Calu3 (cell line): ENCODE data around the gene LARGE1. TPM values are rescaled to one million over a fixed set of nuclear protein-coding genes. Genes with fewer than 3 reads are reported as not detected.

Experiments
- BruUV-seq: library from RNA; stranded (reverse); fragments of 400-500 nt; replicated peaks from 2 replicates; lab custom pipeline; 2021; lab: Mats Ljungman, UMichigan
- CTCF ChIA-PET: fragments of 300-600 bp; sonication (Branson Sonifier 250); formaldehyde crosslinking; loops from one replicate; lab custom pipeline; 2022; ENCODE audit warnings: antibody characterized with exemption; lab: Charles Lee
- DNase-seq: peaks from one replicate; pipeline ENCODE4 v3.0.0; 2022
- H3K27ac Mint-ChIP-seq: one replicate; pipeline ENCODE4 v1.8.0; 2022; ENCODE audit warnings: mixed read lengths; ENCODE audit not compliant: unreplicated experiment
- H3K27me3 Mint-ChIP-seq: one replicate; pipeline ENCODE4 v1.8.0; 2022; ENCODE audit warnings: mixed read lengths; ENCODE audit not compliant: unreplicated experiment
- H3K36me3 Mint-ChIP-seq: one replicate; pipeline ENCODE4 v1.8.0; 2022; ENCODE audit warnings: mild to moderate bottlenecking, moderate library complexity, mixed read lengths; ENCODE audit not compliant: insufficient read depth, unreplicated experiment
- H3K4me1 Mint-ChIP-seq: one replicate; pipeline ENCODE4 v1.8.0; 2022; ENCODE audit warnings: mild to moderate bottlenecking, low read depth, mixed read lengths; ENCODE audit not compliant: unreplicated experiment
- H3K4me3 Mint-ChIP-seq: one replicate; pipeline ENCODE4 v1.8.0; 2022; ENCODE audit warnings: mild to moderate bottlenecking, low read depth, moderate library complexity, mixed read lengths; ENCODE audit not compliant: unreplicated experiment
- H3K9me3 Mint-ChIP-seq: one replicate; pipeline ENCODE4 v1.8.0; 2022; ENCODE audit warnings: low read depth, mixed read lengths; ENCODE audit not compliant: unreplicated experiment
- intact Hi-C: fragments of 100-400 bp; cut with micrococcal nuclease; formaldehyde crosslinking; loops from one replicate; pipeline ENCODE4 v1.10.0; 2022; ENCODE audit not compliant: unreplicated experiment
- total RNA-seq: library from RNA; stranded (reverse); gene quantifications from 2 replicates; pipeline ENCODE4 v1.2.3, GENCODE V29; 2022
- TF ChIP-seq, protein P1 (sequence below): fragments of 200-600 bp; IDR thresholded peaks from one replicate; pipeline ENCODE4 v1.8.0; 2022; ENCODE audit warnings: antibody characterized with exemption; ENCODE audit not compliant: unreplicated experiment

The LARGE1 gene
- total RNA-seq, 1 experiment from 2014 or later, result 11.6 TPM

DNA sequence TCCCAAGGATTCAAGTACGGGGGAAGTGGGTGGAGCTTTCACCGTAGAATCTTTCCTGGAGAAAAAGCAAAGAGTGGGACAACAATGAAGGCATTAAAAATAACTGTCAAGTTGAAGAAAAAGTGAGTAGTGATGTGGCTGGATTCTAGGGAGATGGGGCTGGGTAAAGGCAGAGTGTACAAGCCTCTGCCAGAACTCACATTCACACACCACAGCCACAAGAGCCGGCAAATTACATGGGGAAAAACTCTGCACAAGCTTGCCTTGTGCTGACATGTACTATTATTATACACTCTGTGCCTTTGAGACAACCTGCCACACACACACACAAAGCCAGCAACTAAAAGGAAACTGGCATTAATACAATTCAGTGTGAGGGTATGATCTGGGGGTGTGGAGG is 182.6 kb downstream of the LARGE1 start:
- CTCF ChIA-PET, result interaction anchor here (0.5 kb wide), 1 partner anchor 1585 kb away, joined by 4 read pairs; no protein-coding TSS in a partner anchor
- Mint-ChIP-seq H3K27me3 (no peaks in the 10 kb centered on the region), H3K9me3 (peaks cover 10% of the 10 kb centered on the region), H3K4me1 (no peaks in the 10 kb centered on the region), H3K36me3 (no peaks in the 10 kb centered on the region), H3K4me3 (no peak overlapping the region), H3K27ac (no peak overlapping the region)
- TF ChIP-seq, protein P1, sequence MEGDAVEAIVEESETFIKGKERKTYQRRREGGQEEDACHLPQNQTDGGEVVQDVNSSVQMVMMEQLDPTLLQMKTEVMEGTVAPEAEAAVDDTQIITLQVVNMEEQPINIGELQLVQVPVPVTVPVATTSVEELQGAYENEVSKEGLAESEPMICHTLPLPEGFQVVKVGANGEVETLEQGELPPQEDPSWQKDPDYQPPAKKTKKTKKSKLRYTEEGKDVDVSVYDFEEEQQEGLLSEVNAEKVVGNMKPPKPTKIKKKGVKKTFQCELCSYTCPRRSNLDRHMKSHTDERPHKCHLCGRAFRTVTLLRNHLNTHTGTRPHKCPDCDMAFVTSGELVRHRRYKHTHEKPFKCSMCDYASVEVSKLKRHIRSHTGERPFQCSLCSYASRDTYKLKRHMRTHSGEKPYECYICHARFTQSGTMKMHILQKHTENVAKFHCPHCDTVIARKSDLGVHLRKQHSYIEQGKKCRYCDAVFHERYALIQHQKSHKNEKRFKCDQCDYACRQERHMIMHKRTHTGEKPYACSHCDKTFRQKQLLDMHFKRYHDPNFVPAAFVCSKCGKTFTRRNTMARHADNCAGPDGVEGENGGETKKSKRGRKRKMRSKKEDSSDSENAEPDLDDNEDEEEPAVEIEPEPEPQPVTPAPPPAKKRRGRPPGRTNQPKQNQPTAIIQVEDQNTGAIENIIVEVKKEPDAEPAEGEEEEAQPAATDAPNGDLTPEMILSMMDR, result no peak
- no peak for DNase-seq
- intact Hi-C loops, result no loop called here
- BruUV-seq, result no TSS peak

DNA sequence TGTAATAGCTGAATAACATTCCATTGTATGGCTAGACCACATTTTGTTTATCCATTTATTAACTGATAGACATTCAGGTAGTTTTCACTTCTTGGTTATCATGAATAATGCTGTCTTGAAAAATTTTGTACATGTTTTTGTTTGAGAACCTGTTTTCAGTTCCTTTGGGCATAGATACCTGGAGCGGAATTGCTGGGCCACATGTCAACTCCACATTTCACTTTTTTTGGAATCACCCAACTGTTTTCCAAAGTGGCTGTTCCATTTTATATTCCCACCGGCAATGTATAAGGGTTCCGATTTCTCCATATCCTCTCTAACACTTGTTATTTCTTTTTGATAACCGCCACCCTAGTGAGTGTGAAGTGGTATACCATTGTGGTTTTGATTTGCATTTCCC is 184.3 kb downstream of the LARGE1 start:
- no peak overlapping the region for H3K27ac Mint-ChIP-seq
- H3K4me3 Mint-ChIP-seq, result no peak overlapping the region
- H3K36me3 Mint-ChIP-seq, result no peaks in the 10 kb centered on the region
- intact Hi-C loops, result no loop called here
- no TSS peak for BruUV-seq
- TF ChIP-seq, protein P1, result no peak
- H3K4me1 Mint-ChIP-seq, result no peaks in the 10 kb centered on the region
- H3K27me3 Mint-ChIP-seq, result no peaks in the 10 kb centered on the region
- peaks cover 13% of the 10 kb centered on the region for H3K9me3 Mint-ChIP-seq
- DNase-seq, result no peak
- CTCF ChIA-PET, result no interaction called here

DNA sequence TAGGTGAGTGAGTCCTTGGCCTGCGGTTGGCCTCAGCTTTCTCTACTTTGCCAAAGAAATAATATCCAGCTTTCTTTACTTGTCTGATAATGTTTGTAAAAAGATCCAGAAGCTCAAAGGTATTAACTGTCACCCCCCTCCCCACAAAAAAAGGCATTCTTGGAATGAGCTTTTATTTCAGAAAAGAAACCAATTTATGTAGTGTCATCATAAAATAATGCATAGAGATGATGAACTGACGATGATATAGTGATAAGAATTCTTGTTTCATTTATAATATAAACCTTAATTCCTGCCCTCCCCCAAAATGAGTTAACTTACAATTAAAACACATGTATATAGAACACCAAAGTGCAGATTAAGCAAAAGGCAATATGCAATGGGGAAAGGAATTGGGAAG is 191.4 kb downstream of the LARGE1 start:
- Mint-ChIP-seq H3K4me3 (no peak overlapping the region), H3K36me3 (no peaks in the 10 kb centered on the region), H3K27ac (no peak overlapping the region), H3K9me3 (peaks cover 4% of the 10 kb centered on the region), H3K4me1 (no peaks in the 10 kb centered on the region), H3K27me3 (no peaks in the 10 kb centered on the region)
- CTCF ChIA-PET, result no interaction called here
- TF ChIP-seq, protein P1, result no peak
- DNase-seq, result no peak
- no TSS peak for BruUV-seq
- intact Hi-C loops, result no loop called here

DNA sequence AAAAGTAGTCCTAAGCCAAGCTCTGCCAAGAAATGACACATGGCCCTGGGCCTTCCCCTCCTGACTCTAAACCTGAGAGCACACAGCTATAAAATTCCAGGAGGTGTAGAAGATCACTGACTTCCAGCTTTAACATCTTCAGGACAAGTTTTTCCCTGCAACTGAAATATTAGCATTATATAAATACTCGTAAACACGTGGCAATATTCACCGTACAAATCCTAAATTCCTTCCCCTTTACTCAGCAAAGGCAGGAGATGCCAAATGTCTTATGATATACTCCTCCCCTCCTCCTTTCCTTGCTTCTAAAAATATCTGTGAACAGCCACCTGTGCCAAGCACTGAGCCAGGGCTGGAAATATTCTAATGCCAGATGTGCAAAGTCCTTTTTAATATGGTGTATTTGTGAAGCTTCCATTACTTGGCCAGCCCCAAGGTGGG is 194.0 kb downstream of the LARGE1 start:
- Mint-ChIP-seq H3K27ac (no peak overlapping the region), H3K4me1 (no peaks in the 10 kb centered on the region), H3K27me3 (no peaks in the 10 kb centered on the region), H3K4me3 (no peak overlapping the region), H3K9me3 (peaks cover 14% of the 10 kb centered on the region), H3K36me3 (no peaks in the 10 kb centered on the region)
- no peak for DNase-seq
- no TSS peak for BruUV-seq
- intact Hi-C loops, result no loop called here
- CTCF ChIA-PET, result interaction anchor here (0.8 kb wide), 1 partner anchor 27 kb away, joined by 9 read pairs; no protein-coding TSS in a partner anchor
- TF ChIP-seq, protein P1, result no peak
